ENCODE measurements around the gene PIGH. TPM values are rescaled to one million over a fixed set of nuclear protein-coding genes. Genes with fewer than 3 reads are reported as not detected.

PIGH gene
- total RNA-seq, 1 experiment from 2014 or later: 13.0 TPM

- H3K4me1 ChIP-seq (replicated peaks; ENCODE audit: insufficient read depth): no peaks in the 10 kb centered on the region
- no peaks in the 10 kb centered on the region for H3K9me3 ChIP-seq (ENCODE audit: insufficient read depth, low read depth)
- H3K4me2 ChIP-seq: no peak overlapping the region
- H3F3A ChIP-seq (ENCODE audit: insufficient read depth, low read depth): no peaks in the 10 kb centered on the region; the same call in 1 of the 2 replicates
- no peak for DNase-seq
- no peak for TF ChIP-seq CTCF (conservative IDR thresholded peaks at IDR 0.05)
- no peak for TF ChIP-seq EZH2 (IDR thresholded peaks at IDR 0.05; ENCODE audit: low read depth)
- H3K4me3 ChIP-seq: no peak overlapping the region
- H3K36me3 ChIP-seq (ENCODE audit: low read depth): no peaks in the 10 kb centered on the region
- no peak overlapping the region for H2AFZ ChIP-seq
- H3K9me2 ChIP-seq (ENCODE audit: insufficient read depth): no peaks in the 10 kb centered on the region
- intact Hi-C loops (cut with micrococcal nuclease; ENCODE audit: unreplicated experiment): loop anchor here (2.0 kb wide), 1 partner anchor 1263 kb away; no protein-coding TSS in a partner anchor
- ChIA-PET CTCF (interaction anchor here (0.8 to 2.0 kb wide), 2 partner anchors 11 to 123 kb away, joined by 4 to 6 read pairs; no protein-coding TSS in a partner anchor), POLR2A (ENCODE audit: unreplicated experiment) (no interaction called here)
- H3K27ac ChIP-seq: no peak overlapping the region
- H4K20me1 ChIP-seq (ENCODE audit: insufficient read depth): no peaks in the 10 kb centered on the region
- H3K27me3 ChIP-seq (ENCODE audit: insufficient read depth, low read depth): no peaks in the 10 kb centered on the region
- BruUV-seq (replicated peaks): no TSS peak
- no peaks in the 10 kb centered on the region for H3K79me2 ChIP-seq (ENCODE audit: low read depth)
Observed at GRCh38 chr14:67581643-67582042, 18.4 kb downstream of the PIGH start.

GRCh38 chr14:67580336-67581171, 19.5 kb downstream of the PIGH start:
- BruUV-seq (replicated peaks): no TSS peak
- TF ChIP-seq EZH2 (IDR thresholded peaks at IDR 0.05; ENCODE audit: low read depth) (no peak), CTCF (conservative IDR thresholded peaks at IDR 0.05) (no peak)
- intact Hi-C loops (cut with micrococcal nuclease; ENCODE audit: unreplicated experiment): no loop called here

GRCh38 chr14:67579636-67580035, 20.4 kb downstream of the PIGH start:
- TF ChIP-seq EZH2 (IDR thresholded peaks at IDR 0.05; ENCODE audit: low read depth): no peak
- TF ChIP-seq CTCF (conservative IDR thresholded peaks at IDR 0.05): no peak
- intact Hi-C loops (cut with micrococcal nuclease; ENCODE audit: unreplicated experiment): no loop called here
- no peak overlapping the region for H2AFZ ChIP-seq

More at GRCh38 chr14:67580336-67581171, 19.5 kb downstream of the PIGH start:
- no peak for DNase-seq
- no peaks in the 10 kb centered on the region for H3K79me2 ChIP-seq (ENCODE audit: low read depth)
- H3K27me3 ChIP-seq (ENCODE audit: insufficient read depth, low read depth): no peaks in the 10 kb centered on the region
- no peaks in the 10 kb centered on the region for H3K36me3 ChIP-seq (ENCODE audit: low read depth)
- H3K4me2 ChIP-seq: no peak overlapping the region
- H3K9me2 ChIP-seq (ENCODE audit: insufficient read depth): no peaks in the 10 kb centered on the region
- no peak overlapping the region for H3K27ac ChIP-seq
- H4K20me1 ChIP-seq (ENCODE audit: insufficient read depth): no peaks in the 10 kb centered on the region
- ChIA-PET POLR2A (ENCODE audit: unreplicated experiment) (no interaction called here), CTCF (interaction anchor here (2.0 kb wide), 1 partner anchor 124 kb away, joined by 6 read pairs; no protein-coding TSS in a partner anchor)
- H3K4me1 ChIP-seq (replicated peaks; ENCODE audit: insufficient read depth): no peaks in the 10 kb centered on the region
- H3K9me3 ChIP-seq (ENCODE audit: insufficient read depth, low read depth): no peaks in the 10 kb centered on the region
- H3F3A ChIP-seq (ENCODE audit: insufficient read depth, low read depth): no peaks in the 10 kb centered on the region; the same call in 1 of the 2 replicates
- H3K4me3 ChIP-seq: no peak overlapping the region
- H2AFZ ChIP-seq: no peak overlapping the region

More at GRCh38 chr14:67579636-67580035, 20.4 kb downstream of the PIGH start:
- H4K20me1 ChIP-seq (ENCODE audit: insufficient read depth): no peaks in the 10 kb centered on the region
- CTCF ChIA-PET: no interaction called here
- H3K4me3 ChIP-seq: no peak overlapping the region
- no peak overlapping the region for H3K27ac ChIP-seq
- H3K79me2 ChIP-seq (ENCODE audit: low read depth): no peaks in the 10 kb centered on the region
- no peaks in the 10 kb centered on the region; the same call in 1 of the 2 replicates for H3F3A ChIP-seq (ENCODE audit: insufficient read depth, low read depth)
- POLR2A ChIA-PET (ENCODE audit: unreplicated experiment): no interaction called here
- DNase-seq: no peak
- no peak overlapping the region for H3K4me2 ChIP-seq
- no peaks in the 10 kb centered on the region for H3K27me3 ChIP-seq (ENCODE audit: insufficient read depth, low read depth)
- BruUV-seq (replicated peaks): no TSS peak
- H3K9me2 ChIP-seq (ENCODE audit: insufficient read depth): no peaks in the 10 kb centered on the region
- H3K36me3 ChIP-seq (ENCODE audit: low read depth): no peaks in the 10 kb centered on the region
- no peaks in the 10 kb centered on the region for H3K9me3 ChIP-seq (ENCODE audit: insufficient read depth, low read depth)
- H3K4me1 ChIP-seq (replicated peaks; ENCODE audit: insufficient read depth): no peaks in the 10 kb centered on the region
